Heart right ventricle (tissue), 16 donors: ENCODE data around the gene ERMARD. TPM values are rescaled to one million over a fixed set of nuclear protein-coding genes. Genes with fewer than 3 reads are reported as not detected.
A peak's percentile ranks its signal among the peaks of the same experiment; 100 is the strongest.

Experiments used
- ATAC-seq, 8 donors: fragments of 200-7000 bp; cut with Tn5 transposase; one replicate each; pipeline ENCODE4 v1.9.1; 2020; ENCODE audit warnings: mild to moderate bottlenecking in 8 of 8, moderate library complexity in 8 of 8, moderate number of reproducible peaks in 1 of 8
- DNase-seq, 2 donors: peaks; one replicate each; pipeline ENCODE4 v3.0.0-alpha.2; 2020
- H3K27ac ChIP-seq, 10 donors: fragments of 200-600 bp; sonication (generic) in 2 of 10; one replicate each; pipeline versions ENCODE4 v1.5.0 to v1.8.0; 2020 to 2022; ENCODE audit warnings: mild to moderate bottlenecking in 3 of 10
- H3K27me3 ChIP-seq, 7 donors: fragments of 200-600 bp; one replicate each; pipeline ENCODE4 v1.8.0; 2021 to 2022; ENCODE audit warnings: mild to moderate bottlenecking in 2 of 7
- H3K36me3 ChIP-seq, 9 donors: fragments of 200-600 bp; sonication (generic) in 1 of 9; one replicate each; pipeline versions ENCODE4 v1.5.0 to v1.8.0; 2020 to 2022; ENCODE audit warnings: mild to moderate bottlenecking in 2 of 9
- H3K4me1 ChIP-seq, 9 donors: fragments of 200-600 bp; sonication (generic) in 1 of 9; one replicate each; pipeline versions ENCODE4 v1.5.0 to v1.8.0; 2020 to 2022; ENCODE audit warnings: mild to moderate bottlenecking in 4 of 9
- H3K4me3 ChIP-seq, 10 donors: fragments of 200-600 bp; sonication (generic) in 2 of 10; one replicate each; pipeline versions ENCODE4 v1.5.0 to v1.8.0; 2020 to 2022; ENCODE audit warnings: mild to moderate bottlenecking in 7 of 10, moderate library complexity in 2 of 10
- H3K9me3 ChIP-seq, 11 donors: fragments of 200-600 bp in 10 of 11; sonication (generic) in 2 of 11; one replicate each; pipeline versions ENCODE4 v1.5.0 to v1.8.0; 2013 to 2022; ENCODE audit warnings: mild to moderate bottlenecking in 2 of 11, control low read depth in 1 of 11, moderate library complexity in 1 of 11
- CTCF ChIP-seq, 9 donors: fragments of 200-600 bp; sonication (generic) in 2 of 9; IDR thresholded peaks; one replicate each; pipeline versions ENCODE4 v1.5.0 to v1.8.0; 2021 to 2022; ENCODE audit warnings: antibody characterized with exemption in 9 of 9, mild to moderate bottlenecking in 5 of 9, moderate library complexity in 1 of 9
- WGBS, 2 donors: extraction: QIAGEN DNeasy Blood & Tissue Kit; methylation state at CpG; one replicate each; pipeline ENCODE4 v1.1.7; 2013; ENCODE audit warnings: inconsistent platforms in 1 of 2; 5-methylcytosine and 5-hydroxymethylcytosine counted together
- intact Hi-C, 10 donors: fragments of 100-400 bp; cut with DNase I; formaldehyde crosslinking; loops; one replicate each; pipeline versions ENCODE4 v1.11.1 to v1.14.2; 2022
- polyA plus RNA-seq, 2 donors: library from polyadenylated mRNA; stranded (reverse); fragments of 200-250 nt; gene quantifications; one replicate each; pipeline ENCODE4 v1.2.3, GENCODE V29; 2013
- total RNA-seq, 10 donors: library from RNA; stranded (reverse); fragmentation: NEBNext Ultra II Directional in 3 of 10; extraction: Animal tissue kit (Norgen Biotek cat#: 25700) in 3 of 10; gene quantifications; one replicate each; pipeline versions ENCODE4 v1.2.1 to v1.2.4, GENCODE V29; 2021 to 2023
- donor health status: Arrhythmogenic right ventricular cardiomyopathy.
- donor health status: ischemic (EF 13 %, LVEDD 7.1; RV severe dilation, severe dysfunction).
- donor health status: healthy with polysubstance abuse.
- donor health status: DM: no; HTN: yes; CAD: no.
- donor health status: DM: no; HTN: no; CAD: no.
- donor health status: ischemic (EF 25% LVEDD 6.9; RV normal size, moderate dysfunction).
- donor health status: ischemic (EF 25% LVEDD 5.7; RV mildly dilated, moderate dysfunction).
- donor health status: healthy.
- donor health status: DM: yes; HTN: yes; CAD: no.
- donor health status: Ischemic cardiomyopathy.
- donor health status: ischemic (EF 35%, LVEDD 5.7; RV mildly dilated, moderate dysfunction).
- donor health status: nonischemic (EF 11% LVEDD 7.7; RV severe dilation, severe dysfunction).
- donor health status: DM: yes; HTN: yes; CAD: no.
- donor health status: PGD.
- donor health status: ischemic (EF 29% LVEDD 5.4; RV normal size, mild dysfunction).
- donor health status: nonischemic (EF 23%, LVEDD 6.1; RV moderate dilation, normal function).

ERMARD gene
- total and polyA plus RNA-seq, 12 donors, result 7.5 to 38.5 (median 10.0) TPM

GRCh38 chr6:169725125-169726048 lies 26.0 kb upstream of the ERMARD start:
- ATAC-seq, result peak; percentile 7 to 65 (median 44)
- DNase-seq, result peak; percentile 37 to 40
- intact Hi-C loops, result loop anchor here in 1 of 10 donors (2.0 kb wide), 1 partner anchor 25 kb away; the partner anchor contains the start of genes DYNLT2 and ERMARD

GRCh38 chr6:169726049-169726400 lies 25.4 kb upstream of the ERMARD start:
- peak overlapping the region in 1 of 10 donors; percentile 79 for H3K27ac ChIP-seq
- intact Hi-C loops, result no loop called here
- TF ChIP-seq CTCF (IDR thresholded peaks at IDR 0.05), result no peak
- DNase-seq, result no peak
- no peak for ATAC-seq
- H3K27me3 ChIP-seq, result no peaks in the 10 kb centered on the region
- 97 to 100% methylated on average over 1 of the region's 1 CpG for WGBS, 2 donors
- peaks cover 8 to 31% (median 25%) of the 10 kb centered on the region in 9 donors for H3K4me1 ChIP-seq
- H3K36me3 ChIP-seq, result no peaks in the 10 kb centered on the region
- no peaks in the 10 kb centered on the region for H3K9me3 ChIP-seq
- H3K4me3 ChIP-seq, result no peak overlapping the region

More at GRCh38 chr6:169725125-169726048, 26.0 kb upstream of the ERMARD start:
- H3K4me3 ChIP-seq, result peak overlapping the region; percentile 54 to 71 (median 64)
- H3K36me3 ChIP-seq, result peaks cover 0 to under 1% (median 0%) of the 10 kb centered on the region in 9 donors
- TF ChIP-seq CTCF (IDR thresholded peaks at IDR 0.05), result no peak
- 27 to 29% methylated on average over 29 of the region's 29 CpGs for WGBS, 2 donors
- H3K27me3 ChIP-seq, result no peaks in the 10 kb centered on the region
- H3K4me1 ChIP-seq, result peaks cover 8 to 34% (median 25%) of the 10 kb centered on the region in 9 donors
- H3K9me3 ChIP-seq, result no peaks in the 10 kb centered on the region
- H3K27ac ChIP-seq, result peak overlapping the region; percentile 79 to 94 (median 88)

- ATAC-seq (no peak), DNase-seq (no peak)
- TF ChIP-seq CTCF (IDR thresholded peaks at IDR 0.05), result no peak
- intact Hi-C loops, result no loop called here
- no peaks in the 10 kb centered on the region for H3K36me3 ChIP-seq
- H3K9me3 ChIP-seq, result no peaks in the 10 kb centered on the region
- H3K27me3 ChIP-seq, result no peaks in the 10 kb centered on the region
- H3K4me1 ChIP-seq, result peaks cover 5 to 21% (median 17%) of the 10 kb centered on the region in 9 donors
- H3K4me3 ChIP-seq, result no peak overlapping the region
- no peak overlapping the region for H3K27ac ChIP-seq
Measured at GRCh38 chr6:169726963-169727362, 24.5 kb upstream of the ERMARD start.

GRCh38 chr6:169729961-169730360 lies 21.5 kb upstream of the ERMARD start:
- ATAC-seq (no peak), DNase-seq (no peak)
- H3K4me1 ChIP-seq, result peaks cover 0 to 8% (median 3%) of the 10 kb centered on the region in 9 donors
- no peak overlapping the region for H3K27ac ChIP-seq
- H3K27me3 ChIP-seq, result no peaks in the 10 kb centered on the region
- H3K9me3 ChIP-seq, result no peaks in the 10 kb centered on the region
- H3K4me3 ChIP-seq, result no peak overlapping the region
- TF ChIP-seq CTCF (IDR thresholded peaks at IDR 0.05), result no peak
- intact Hi-C loops, result no loop called here
- no peaks in the 10 kb centered on the region for H3K36me3 ChIP-seq
